GM21529 (cell line): ENCODE measurements around the gene RNF114.

Source experiments
- ATAC-seq: cut with Tn5 transposase; IDR thresholded peaks from one replicate; pipeline ENCODE4 v1.9.1; 2021; ENCODE audit not compliant: unreplicated experiment

RNF114 gene

DNA sequence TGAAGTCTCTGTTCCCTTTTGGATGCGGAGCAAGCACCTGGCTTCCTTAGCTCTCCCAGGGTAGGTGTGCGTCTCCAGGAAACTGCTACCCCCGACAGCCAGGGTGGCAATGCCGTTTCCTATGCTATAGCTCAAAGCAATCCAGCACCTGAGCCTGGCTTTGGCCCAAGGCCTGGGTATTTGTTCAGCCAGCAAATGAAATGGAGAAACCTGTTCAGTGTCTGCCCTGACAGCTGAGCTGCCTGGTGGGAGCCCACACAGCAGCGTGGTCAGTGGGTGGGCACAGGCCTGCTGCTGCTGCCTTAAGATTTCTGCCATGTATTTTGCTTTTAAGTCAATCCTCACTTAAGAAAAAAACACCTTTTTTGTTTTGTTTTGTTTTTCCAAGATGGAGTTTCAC, 34.6 kb upstream of the RNF114 start:
- no peak for ATAC-seq

DNA sequence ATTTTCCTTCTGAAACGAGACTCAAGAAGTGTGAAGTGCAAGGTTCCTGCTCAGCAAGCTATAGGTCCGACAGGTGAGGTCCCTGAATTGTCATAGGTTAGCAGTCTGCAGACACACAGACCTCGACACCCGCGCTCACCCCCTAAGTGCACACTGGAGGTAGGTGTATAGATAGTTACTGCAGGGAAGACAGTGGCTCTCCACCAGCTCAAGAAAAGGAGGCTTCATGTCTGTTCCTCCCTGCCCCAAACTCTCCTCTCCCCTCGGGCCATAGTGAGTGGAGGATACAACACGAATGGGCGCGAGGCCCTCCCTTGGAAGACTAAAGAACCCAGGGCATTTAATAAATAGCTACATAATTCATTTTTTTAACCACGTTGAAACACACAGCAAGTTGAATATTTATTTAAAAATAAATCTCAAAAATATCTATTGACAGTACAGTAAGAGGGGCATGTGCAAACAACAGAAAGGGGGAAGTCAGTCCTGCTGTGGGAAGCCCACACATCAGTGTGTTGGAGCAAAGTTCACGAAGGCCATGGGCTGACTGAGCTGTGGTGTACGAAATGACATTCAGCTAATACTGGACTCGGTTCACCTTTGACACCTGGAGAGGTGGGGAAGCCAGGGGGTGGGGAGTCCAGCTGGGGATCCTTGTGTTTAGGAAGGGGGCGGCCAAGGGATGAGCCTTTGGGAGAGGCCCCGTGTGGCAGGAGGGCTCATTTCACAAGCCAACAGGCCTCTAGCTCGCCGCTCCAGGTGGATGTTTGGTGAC, 31.6 kb upstream of the RNF114 start:
- no peak for ATAC-seq

DNA sequence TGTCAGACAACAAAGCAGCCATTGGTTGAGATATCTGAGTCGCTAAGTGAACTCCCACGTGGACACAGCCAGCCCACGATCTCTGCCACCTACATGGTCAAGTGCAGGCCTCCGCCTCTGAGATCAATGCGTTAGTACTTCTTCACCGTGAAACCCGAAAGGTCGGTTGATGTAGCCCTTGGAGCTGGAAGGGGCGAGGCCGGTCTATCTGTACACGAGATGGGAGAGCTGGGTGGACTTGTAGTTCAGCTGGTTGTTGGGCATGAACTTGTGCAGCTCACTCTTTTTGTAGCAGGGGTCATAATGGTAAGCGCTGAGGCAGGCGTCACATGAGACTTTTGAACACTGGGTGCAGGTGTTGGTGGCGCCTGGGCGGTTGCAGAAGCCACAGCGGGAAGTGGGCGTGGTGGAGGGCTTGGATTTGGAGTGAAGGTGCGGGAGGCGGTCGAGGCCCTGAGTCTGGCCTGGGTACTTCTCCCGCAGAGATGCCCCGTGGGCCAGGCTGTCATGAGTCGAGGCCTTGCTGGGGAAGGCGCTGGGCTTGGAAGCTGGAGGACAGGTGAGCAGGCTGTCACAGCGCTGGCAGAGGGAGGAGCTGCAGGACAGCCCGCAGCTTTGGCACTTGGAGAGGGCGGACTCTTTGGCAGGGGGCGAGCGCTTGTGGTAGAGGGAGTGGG, 30.6 kb upstream of the RNF114 start:
- ATAC-seq, result no peak

DNA sequence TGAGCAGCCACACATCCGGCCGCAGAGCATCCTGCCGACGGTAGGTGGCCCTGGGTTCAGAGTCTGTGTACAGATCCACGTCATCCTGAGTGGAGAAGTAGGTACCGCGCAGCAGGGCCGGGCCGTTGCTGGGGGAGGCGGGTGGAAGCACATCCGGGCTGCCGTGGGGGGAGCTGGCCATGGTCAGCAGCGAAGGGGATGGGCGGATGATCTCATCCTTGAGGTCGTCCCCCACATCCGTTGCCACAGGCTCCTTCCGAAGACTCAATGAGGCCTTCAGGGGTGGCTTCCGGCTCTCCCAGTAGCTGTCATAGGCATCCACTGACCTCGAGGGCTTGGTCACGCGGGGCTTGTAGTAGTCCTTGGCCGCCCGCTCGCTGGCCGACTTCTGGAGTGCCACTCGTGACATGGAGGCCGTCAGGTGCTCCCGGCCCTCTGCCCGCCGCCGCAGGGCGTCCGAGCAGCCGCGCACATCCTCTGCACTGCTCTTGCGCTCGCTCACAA, 30.0 kb upstream of the RNF114 start:
- ATAC-seq, result no peak

DNA sequence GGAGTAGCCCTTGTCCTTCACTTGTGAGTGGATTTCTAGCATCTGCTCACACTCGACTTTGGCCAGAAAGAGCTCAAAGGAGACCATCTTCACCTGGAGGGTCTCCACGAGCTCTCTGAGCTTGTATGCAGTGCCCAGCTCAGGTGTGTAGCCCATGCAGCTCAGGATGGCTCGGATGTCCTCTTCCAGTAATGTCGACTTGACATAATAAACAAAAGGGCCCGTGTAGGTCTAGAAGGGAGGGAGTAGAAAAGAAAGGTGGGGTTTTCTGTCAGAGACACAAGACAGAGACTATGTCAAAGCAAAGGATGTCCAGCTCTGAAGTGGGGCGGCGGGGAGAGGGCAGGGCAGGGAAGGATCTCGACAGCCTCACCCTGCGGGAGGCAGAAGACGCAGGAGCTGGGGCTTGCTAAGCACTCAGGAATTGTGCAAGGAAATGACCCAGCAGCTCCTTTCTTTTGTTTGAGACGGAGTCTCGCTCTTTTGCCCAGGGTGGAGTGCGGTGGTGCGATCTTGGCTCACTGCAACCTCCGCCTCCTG, 29.5 kb upstream of the RNF114 start:
- ATAC-seq, result no peak

DNA sequence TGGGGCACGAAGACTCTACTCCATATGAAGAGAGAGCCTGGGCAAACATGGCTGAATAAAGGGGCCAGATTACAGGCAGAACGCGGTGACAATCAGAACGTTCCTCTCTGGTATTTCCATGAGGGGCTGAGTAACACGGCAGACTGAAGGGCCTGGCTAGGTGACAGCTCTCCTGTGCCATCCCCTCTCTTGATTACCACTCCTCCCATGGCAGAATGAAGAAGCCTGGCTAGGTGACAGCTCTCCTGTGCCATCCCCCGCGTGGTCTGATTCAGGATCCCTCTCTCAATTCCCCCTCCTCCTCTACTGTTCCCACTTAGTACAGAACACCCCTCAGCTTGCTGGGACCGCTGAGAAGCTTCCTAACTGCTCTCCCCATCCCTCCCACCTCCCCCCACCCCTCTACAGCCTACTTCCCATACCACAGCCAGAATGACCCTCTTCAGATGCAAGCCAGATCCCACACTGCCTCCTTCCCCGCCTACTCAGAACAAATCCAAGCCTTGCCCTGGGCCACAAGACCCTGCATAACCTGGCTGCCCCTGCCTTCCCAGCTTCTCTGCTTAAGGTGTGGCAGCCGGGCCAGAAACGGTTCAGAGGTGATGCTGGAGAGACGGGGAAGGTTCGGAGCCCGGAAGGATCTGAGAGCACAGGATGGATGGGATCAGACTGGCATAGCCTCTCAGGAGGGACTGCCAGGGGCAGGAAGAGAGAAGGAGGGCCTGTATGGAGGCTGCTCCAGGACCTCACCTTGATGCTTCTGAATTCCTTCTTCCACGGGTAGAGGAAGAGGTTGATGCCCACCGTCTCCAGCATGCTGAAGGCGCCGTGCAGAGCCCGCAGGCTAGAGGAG, 28.6 kb upstream of the RNF114 start:
- no peak for ATAC-seq

DNA sequence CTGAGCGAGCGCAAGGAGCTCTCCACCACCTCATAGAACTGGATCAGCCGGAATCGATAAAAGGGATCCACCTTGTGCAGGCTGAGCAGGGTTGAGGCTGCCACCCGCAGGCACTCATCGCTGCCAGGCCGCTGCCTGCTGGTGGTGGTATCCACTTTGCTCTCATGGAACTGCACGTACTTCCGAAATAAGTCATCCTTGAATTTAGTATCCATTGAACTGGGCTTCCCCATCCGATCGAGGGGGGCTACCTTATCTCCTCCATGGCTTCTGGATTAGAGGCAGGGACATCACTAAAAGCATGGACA, 28.0 kb upstream of the RNF114 start:
- ATAC-seq, result no peak

DNA sequence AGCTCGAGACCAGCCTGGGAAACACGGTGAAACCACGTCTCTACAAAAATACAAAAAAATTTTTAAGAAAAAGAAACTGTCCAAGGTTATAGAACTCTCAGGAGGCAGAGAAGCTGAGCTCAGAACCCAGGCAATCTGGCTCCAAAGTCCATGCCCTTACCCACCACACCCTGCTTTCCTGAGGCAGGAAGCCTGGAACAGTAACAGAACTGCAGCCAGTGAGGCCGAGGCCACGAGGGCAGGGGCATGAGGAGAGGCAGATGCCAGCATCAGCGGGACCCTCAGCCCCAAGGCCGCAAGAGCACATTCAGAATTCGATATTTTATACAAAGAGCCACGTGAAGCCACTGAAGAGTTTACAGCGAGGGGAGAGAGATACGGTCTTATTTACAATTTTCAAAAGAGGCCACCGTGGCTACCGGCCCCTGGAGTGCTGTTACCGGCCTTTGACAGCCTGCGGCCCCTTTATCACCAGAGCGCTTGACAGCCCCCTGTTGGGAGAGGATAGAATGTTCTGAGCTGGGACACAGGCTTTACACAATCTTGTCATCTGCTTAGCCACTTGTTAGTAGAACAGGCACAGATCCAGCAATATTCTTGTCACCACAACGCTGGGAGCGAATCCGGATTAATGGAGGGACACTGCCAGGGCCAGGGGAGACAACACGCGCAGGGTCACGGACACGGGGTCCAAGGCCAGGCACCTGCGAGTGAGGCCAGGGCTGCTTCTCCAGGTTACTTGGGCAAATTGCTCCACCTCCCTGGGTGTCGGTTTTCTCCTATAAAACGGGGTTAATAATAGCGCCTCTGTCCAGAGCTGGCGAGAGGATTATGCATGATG, 26.5 kb upstream of the RNF114 start:
- ATAC-seq, result no peak

DNA sequence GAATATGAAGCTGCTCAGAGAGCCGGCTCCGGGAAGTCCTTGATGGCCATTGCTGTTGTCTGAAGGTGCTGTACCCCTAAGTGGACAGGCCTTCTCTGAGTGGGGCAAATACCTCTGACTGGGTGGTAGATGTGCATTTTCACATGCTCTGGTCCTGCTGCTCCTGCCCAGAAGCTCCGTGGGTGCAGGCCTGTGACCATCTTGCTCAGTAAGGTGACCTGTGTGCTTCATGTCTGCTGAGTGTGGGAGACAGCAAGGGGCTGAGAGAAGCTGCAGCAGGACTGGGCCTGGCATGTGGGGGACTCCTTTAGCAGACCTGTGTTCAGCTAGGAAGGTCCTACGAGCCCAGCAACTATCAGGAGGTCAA, 25.9 kb upstream of the RNF114 start:
- no peak for ATAC-seq

DNA sequence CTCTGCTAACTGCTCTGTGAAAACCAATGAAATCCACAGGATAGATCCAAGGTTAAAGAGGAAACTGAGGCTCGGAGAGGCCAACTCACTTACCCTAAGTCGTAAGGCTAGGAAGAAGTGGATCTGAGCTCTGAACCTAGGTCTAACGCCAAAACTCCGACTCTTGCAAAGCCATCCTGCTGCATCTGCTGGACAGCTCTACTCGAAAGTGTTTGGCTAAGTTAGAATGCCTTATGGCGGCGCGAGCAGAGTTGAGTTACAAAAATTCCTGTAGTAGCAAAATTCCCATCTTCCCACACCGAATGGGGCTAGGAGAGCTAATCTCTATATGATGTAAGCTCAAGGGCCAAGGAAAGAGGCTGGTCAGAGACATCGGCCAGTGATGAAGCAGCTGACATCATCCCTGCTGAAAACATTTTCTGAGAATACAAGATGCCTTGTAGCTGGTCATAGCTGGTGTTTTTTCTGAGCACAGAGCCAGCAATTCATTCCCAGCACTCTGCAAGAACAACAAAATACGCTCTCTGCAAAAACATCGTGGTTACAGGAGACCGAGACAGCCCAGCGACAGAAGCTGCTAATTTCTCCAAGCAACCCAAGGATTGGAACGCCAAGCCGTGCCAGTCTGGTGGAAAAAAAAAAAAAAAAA, 22.7 kb upstream of the RNF114 start:
- no peak for ATAC-seq

DNA sequence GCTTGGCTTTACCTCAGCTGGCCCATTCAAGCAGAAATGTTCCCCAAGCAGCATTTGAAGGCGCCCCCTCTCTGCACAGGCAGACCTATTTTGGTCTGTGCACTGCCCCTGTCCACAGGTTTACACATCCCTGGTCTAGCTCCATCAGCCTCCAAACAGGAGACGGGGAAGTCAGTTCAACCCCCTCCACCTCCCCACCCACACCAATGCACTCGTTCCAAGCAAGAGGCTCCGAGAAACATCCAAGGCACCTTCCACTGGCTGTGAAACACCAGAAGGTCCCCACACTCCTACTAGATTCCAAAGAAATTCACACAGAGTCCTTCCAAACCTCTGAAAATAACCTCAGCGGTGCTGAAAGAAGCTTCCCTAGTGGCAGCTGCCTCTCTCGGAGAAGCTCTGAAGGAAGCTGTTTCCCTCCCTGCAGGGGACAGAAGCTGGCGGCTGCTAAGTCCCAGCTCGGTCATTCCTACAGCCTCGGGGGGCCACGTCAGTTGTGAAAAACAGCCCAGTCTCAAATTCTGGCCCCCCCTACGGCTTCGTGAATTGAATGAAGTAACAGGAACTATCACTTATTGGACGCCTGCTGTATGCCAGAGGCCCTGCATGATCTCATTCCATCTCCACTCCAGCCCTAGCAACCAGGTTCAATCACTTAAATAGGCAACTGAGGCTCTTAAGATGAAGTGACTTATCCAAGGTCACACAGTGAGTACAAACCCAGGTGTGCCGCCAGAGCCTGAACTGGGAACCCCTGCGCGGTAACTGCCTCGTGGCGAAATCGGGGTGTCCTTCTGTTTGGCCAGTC, 21.7 kb upstream of the RNF114 start:
- no peak for ATAC-seq

DNA sequence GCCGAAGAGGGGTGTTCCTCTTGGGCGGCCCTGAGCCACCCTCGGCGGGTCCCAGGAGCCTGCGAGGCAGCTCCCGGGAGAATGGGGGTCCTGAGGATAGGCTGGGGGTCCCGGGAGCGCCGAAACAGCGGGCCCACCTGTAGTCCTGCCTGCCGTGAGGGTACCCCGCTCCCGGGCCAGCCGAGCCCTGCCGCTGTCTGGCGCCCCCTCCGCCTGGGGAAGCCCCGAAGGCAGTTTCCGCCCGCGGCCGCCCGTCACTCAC, 21.1 kb upstream of the RNF114 start:
- ATAC-seq, result peak; percentile 11

DNA sequence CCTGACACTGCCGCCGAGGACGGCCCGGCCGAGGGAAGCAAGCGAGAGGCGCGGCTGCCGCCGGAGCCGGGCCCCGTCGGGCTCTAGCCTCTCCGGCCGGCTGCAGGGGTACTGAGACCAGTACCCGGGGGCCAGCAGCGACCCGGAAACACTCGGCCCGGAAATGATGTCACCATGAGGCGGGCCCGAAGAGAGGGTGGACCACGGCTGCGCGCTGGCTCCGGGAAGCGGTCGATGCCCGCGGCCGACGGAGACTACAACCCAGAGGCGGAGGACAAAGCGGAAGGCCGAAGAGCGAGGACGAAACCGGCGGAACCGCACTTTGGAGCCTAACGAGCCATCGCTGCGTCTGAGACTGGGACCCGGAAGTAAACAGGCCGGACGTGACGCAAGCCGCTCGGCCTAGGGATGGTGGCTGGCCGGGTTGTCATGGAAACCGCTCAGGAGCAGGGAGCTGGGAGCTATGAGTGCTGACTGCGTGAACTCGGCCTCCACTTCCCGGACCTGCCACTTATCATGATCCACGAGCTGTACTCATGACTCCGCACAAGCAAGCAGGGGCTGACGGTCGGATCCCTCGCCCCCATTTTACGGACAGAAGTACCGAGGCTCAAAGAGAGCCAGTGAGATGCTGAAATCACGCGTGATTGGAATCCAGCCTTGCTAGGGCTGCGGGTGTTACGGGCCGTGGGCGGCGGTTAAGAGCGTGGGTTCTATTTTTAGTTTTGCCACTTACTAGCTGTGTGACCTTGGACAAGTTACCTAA, 20.6 kb upstream of the RNF114 start, which contains the start of gene SPATA2:
Gene SPATA2, minus strand, starts transcription at position 150 of the 766 bp plus-strand sequence. CDS start 7,039 bp downstream, outside the sequence.
- peak; percentile 78 for ATAC-seq

DNA sequence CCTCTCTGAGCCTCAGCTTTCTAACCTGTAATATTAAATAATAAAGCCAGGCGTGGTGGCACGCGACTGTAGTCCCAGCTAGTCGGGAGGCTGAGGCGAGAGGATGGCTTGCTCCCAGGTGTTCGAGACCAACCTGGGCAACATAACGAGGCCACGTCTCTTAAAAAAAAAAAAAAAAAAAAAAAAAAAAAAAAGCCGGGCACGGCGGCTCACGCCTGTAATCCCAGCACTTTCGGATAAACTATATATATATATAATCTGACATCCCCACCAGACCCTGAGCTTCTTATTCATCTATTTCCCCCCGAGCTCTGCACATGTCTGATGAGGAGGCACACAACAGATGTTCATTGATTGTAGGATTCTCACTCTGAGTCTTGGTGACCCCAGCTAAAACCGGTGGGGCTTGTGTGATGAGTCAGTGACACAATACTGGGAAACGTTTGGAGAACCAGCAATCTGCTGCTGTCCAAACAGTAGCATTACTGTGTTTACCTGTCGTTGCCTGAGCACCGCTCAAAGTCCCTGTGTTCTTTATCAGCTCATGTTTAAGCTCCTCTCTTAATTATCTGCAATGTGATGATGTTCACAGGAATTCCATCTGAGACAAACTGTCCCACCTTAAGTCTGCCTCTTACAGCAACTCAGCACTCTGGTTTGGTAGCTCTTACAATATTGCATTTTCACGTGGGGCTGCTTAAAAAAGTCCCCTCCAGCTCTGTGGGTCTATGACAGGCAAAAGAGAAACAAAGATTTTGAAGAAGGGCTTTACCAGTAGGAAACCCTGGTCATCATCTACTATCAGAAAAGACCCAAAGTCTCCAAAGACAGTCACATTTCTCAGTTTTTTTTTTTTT, 19.8 kb upstream of the RNF114 start:
- no peak for ATAC-seq

DNA sequence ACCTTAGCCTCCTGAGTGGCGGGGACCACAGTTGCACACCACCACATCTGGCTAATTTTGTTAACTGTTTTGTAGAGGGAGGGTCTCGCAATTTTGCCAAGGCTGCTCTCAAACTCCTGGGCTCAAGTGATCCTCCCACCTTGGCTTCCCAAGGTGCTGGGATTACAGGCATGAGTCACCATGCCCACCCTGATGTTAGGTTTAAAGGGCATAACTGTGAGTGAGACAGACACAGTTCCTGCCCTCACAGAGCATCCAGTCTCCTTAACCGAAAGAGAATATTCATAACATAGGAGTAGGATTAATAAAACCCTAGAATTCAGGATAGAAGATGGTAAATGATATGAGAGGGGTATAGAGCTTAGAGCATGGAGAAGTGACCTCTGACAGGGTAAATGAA, 17.8 kb upstream of the RNF114 start:
- no peak for ATAC-seq

DNA sequence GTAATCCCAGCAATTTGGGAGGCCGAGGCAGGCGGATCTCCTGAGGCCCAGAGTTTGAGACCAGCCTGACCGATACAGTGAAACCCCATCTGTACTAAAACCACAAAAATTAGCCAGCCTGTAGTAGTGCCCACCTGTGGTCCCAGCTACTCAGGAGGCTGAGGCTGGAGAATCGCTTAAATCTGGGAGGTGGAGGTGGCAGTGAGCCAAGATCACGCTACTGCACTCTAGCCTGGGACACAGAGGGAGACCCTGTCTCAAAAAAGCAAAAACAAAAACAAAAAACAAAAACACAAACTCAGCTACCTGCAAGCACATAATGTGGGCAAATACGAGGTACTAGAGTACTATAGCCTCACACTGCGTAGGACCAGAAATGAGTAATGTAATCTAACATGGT, 17.2 kb upstream of the RNF114 start:
- ATAC-seq, result no peak

DNA sequence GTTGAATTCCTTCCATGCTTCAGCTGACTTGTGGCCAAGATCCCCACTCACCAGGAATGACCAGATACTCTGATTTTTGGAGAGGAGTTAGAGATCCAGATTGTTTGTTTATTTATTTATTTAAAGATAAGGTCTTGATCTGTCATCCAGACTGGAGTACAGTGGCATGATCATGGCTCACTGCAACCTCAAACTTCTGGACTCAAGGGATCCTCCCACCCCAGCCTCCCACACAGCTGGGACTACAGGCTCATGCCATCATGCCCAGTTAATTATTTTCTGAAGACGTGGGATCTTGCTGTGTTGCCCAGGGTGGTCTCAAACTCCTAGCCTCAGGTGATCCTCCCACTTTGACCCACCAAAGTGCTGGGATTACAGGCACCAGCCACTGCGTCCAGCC, 16.7 kb upstream of the RNF114 start:
- no peak for ATAC-seq

DNA sequence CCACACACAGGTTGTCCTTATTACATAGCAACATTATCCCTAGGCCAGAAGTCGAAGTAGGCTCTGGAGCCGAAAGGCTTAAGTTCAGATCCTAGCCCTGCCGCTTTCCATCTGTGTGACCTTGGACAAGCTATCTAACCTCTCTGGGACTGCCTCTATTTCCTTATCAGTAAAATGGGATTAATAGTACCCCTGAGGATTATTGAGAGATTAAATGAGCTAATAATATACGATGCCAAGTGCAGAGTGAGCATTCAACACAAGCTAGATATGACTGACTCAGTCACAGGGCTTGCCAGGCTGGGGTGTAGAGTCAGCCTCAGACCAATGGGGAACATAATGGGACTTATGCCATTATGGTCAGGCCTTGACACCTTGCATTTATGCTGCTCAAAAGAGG, 11.9 kb upstream of the RNF114 start:
- ATAC-seq, result no peak
